GM18867 (cell line): ENCODE measurements around the gene GRXCR2.
"Not testable (repeated sequence)": the region's sequence is repeated elsewhere in the genome, so short reads cannot be mapped to it uniquely, and the experiment has no call there.

Experiments used
- ATAC-seq: cut with Tn5 transposase; IDR thresholded peaks from one replicate; pipeline ENCODE4 v1.9.1; 2021; ENCODE audit warnings: mild to moderate bottlenecking, moderate library complexity; ENCODE audit not compliant: unreplicated experiment

GRXCR2 gene

DNA sequence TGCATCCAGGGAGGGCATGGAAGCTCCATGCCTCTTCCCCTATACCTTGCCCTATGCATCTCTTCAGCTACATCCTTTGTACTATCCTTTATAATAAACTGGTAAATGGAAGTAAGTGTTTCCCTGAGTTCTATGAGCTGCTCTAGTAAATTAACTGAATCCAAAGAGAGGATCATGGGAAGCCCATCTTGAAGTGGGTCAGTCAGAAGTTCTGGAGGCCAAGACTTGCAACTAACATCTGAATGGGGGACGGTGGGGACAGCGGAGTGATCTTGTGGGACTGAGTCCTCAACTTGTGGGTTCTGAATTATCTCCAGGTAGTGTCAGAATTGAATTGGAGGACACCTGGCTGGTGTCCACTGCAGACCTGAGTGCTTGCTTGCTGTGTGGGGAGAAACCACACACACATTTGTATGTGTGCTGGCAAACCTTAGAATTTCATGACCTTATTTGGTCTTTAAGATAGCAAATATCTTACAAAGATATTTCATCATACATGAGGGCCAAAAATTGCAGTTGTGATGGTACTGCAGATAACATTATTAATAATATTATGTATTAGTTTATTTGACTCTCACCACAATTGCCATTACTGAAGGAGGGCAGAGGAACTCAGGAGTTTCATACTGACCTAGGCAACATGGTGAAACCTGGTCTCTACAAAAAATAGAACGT is 32.2 kb downstream of the GRXCR2 start:
- no peak for ATAC-seq

DNA sequence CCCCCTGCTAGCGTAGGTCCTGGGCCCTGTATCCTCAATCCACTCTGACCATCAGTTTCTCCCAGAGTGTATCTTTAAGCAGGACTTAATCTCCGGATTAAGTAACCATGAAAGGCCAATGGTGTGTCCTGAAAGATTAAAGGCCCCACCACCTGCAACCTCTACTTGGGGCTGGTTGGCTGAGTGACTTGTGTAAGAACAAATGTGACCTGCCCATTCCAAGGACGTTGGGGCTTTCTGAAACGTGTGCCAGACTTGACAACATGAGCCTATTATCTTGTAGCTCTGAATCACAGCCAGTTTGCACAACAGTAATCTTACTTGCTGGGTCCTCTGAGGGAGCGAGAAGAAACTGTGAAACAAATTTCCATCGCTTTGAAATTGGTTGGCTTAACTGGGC is 34.5 kb downstream of the GRXCR2 start:
- ATAC-seq, result no peak

DNA sequence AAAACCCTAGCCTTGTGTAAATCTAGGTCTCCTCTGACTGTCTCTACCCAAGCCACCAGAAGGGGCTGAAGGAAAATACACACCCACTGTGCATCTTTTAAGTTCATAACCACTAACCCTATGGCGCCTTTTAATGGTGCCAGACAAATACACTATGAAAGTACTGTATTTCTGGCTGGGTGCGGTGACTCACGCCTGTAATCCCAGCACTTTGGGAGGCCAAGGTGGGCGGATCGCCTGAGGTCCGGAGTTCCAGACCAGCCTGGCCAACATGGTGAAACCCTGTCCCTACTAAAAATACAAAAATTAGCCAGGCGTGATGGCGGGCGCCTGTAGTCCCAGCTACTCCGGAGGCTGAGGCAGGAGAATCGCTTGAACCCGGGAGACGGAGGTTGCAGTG is 36.6 kb downstream of the GRXCR2 start:
- ATAC-seq, result not testable (repeated sequence)

DNA sequence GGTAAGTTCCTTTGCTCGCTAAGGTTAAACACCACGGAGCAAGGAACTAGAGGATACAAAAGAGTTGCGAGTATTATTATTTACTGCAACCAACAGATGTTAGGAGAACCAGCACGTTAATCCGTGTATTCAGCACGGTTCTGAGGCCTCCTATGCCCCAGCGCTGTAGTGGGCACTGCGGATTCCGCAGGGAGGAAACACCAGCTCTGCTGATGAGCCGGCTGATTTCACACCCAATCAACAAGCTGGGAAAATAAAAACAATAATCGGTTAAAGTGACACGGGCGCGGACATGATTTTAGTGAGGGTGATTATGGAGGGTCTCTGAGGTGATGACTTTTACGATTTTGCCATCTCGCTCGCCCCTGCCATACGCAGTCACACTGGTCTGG is 37.0 kb downstream of the GRXCR2 start:
- no peak for ATAC-seq

DNA sequence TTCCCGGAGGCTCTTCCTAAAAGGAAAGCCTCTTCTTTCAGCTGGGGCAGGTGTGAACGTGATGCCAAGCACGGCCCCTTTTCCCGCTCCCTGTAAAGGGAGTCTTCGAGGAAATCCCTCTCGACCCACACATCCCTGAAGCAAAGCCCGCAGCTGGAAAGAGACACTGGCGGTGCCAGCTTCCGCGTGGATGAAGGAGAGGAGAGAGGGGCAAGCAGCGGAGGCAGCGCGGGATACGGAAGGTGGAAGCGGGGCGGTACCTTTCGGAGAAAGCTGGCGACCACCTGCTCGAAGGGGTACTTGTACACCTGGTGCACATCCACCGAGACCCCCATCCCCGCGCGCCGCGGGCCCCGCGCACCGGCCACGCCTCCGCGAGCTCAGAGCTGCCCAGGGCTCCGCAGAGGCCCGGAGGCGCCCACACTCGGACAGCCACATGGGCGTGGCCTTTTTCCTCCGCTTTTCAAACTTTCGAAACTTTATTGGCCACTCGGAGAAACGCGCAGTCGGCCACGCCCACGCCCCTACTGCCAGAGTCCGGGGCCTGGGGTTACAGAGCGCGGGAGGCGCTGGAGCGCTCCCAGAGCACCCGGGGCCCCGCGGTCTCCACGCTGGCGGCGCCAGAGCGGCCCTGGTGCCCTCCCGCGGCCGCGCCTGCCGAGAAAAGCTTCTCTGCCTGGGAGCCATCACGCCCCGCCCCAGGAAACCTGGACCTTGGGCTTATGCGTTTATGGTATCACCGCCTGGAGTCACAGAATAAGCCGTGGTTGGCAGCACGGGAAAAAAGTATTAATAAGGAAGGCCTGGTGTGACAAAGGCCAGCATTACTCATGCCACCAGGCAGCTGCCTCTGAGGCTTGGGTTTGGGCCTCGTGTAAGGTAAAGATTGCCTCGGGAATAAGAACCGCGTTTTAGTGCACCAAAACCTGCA is 37.6 kb downstream of the GRXCR2 start, which contains the start of gene PRELID2:
Gene PRELID2, minus strand, starts transcription at position 426 of the 931 bp plus-strand sequence. Its CDS starts 91 bp downstream, at position 335.
- peak; percentile 67 for ATAC-seq

DNA sequence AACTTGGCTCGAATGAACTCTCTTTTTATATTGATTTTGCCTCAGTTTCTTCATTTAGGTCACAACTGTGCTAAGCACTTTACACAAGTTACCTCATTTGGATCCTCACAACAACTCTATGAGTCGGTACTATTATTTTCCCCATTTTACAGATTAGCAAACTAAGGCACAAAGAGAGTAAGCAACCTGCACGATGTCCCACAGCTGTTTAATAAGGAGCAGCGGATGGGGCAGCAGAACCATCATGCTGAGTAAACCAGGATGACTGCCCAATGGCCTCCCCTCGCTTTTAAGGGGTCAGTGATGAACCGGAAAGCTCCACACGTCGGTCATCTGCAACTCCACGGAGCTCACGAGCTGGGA is 38.3 kb downstream of the GRXCR2 start:
- ATAC-seq, result no peak

DNA sequence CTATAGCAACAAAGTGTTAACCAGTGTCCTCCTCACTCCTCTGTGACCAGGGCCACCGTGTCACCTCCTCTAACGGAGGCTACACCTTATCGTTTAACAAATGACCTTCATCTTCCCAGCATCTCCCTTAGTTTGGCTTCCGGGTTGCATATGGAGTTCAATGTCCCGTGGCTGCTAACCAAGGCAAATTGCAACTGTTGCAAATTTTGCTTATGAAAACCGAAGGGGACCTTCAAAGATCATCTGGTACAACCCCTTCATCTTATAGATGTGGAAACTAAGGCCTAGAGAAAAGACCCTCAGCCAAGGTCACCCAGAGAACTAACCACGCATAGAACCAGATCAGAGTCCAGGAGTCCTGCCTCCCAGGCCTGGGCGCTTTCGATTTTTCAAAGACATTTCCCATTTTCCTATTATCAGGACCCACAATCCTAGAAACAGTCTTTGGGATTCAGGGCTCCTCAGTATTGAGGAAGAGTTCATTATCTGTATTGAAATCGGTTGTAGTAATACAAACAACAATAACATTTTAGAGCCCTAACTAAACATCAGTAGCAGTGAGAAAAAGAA is 39.1 kb downstream of the GRXCR2 start:
- ATAC-seq, result no peak

DNA sequence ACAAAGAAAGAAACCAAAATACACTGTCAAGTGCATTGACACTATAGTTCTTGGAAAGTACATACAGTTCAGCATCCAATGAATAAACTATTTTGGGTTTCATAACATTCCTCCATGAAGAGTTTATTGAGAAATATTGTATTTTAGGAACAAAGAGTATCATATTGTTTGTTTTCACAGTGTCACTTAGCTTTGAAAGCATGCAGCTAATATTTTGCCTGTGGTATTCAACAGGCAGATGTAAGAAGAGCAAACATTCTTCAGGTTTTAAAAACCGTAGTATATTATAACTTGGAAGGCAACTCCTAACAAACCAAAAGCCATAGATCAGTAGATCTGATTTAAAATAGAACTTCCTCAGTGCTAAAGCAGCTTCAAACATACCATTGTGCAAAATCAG is 42.2 kb downstream of the GRXCR2 start:
- ATAC-seq, result no peak

DNA sequence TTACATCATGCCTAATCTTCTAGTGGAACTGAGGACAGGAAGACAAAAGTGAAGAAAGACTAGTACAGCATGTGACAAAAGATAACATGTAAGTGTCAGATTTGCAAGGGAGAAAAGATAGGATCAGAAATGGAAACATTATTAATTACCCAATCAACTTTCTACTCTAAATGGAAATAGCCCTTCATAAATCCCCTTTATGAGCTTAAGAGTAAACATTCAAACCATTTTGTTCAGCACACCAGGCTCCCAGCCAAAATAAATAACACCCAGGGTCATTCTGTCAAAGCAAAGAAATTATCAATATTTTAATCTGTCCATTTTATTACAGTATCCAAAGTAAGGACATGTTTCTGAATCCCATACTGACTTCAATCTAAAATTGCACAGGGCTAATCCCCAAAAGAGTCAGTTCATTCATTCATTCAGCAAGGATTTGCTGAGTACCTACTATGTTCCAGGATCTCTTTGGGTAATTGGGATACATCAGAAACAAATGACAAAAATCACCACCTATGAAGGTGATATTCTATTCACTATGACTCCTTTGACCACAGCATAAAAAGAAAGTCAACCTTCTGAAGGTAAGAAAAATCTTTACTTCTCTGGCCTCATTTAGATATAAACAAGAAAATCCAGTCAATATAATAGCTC is 43.0 kb downstream of the GRXCR2 start:
- no peak for ATAC-seq

DNA sequence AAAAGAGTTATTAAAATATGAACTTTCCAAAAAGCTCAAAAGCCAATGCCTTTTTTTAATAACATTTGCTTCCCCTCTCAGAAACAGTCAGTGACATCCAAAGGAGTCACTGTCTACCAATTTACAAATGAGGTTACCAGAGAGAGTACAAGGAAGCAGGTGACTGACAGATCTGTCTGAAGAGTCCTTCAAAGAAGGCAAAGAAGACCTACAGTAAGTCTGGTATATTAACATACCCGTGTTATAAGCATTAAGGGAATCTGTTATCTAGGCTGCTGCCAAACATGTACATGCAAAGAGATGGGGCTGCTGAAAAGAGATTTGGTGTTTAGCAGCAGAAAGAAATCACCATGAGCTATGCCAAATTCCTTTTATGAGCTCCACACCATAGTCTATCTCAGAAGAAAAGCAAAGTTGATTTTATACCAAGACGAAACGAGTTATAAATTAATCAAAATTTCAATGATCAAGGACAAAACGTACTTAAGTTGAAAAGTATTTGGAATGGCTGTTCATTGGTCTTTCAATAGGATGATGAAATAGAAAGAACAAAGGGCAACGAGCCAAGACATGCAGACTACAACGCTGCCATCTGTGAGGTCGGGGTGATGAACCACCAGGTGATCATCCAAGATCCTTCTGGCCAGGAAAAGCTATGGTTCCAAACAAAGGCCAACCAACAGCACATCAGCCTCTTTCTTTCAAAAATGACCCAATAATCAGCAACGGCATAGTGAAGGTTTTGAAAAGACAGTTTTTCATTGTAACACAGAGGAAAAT is 45.7 kb downstream of the GRXCR2 start:
- no peak for ATAC-seq

DNA sequence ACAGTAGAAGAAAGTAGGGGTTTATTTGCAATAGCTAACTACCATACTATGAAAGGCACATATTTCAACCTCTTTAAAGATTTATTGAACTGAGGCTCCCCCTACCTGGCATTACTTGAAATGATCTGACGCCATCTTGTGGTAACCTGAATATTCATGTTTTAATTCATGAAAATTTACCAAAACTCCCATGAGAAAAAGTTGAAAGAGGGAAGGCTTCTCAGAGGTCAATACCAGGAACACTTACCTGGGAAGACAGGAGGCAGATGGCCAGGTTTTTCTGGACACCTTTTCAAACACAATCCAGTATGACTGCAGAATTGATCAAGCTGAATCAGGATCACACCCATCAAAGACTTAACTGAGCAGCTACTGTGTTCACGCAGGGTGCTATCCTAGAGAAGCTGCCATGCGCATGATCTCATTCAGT is 47.0 kb downstream of the GRXCR2 start:
- ATAC-seq, result peak; percentile 65

DNA sequence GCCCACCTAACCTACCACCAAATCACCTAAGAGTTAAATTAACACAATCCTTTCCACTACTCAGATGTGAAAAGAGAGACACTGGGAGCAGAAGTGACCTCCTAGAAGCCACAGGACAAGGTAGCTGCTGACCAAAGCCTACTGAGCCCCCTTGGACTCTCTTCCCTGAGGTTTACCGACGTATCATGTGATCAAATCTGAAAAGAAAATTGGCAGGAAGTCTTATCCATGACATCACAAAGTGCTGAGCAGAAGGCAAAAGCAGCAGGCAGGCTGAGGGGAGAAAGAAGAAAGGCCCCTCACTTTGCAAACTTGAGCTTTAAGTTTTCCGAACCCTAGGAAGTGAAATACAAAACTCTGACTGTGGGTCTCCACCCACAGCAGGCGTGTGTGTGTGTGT is 48.8 kb downstream of the GRXCR2 start:
- no peak for ATAC-seq

DNA sequence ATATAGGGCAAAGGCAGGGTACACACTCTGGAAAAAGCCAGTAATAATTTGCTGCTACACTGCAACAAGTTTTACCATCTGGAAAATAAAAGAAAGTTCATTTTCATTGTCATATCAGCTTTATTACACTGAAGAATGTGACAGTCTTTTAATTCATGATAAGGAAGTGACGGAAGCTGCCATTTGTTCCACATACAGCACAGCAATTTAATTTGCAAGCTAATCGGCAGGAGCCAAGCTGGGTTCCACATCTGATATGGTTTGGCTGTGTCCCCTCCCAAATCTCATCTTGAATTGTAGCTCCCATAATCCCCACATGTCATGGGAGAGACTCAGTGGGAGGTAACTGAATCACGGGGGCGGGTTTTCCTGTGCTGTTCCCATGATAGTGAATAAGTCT is 54.2 kb downstream of the GRXCR2 start:
- no peak for ATAC-seq

DNA sequence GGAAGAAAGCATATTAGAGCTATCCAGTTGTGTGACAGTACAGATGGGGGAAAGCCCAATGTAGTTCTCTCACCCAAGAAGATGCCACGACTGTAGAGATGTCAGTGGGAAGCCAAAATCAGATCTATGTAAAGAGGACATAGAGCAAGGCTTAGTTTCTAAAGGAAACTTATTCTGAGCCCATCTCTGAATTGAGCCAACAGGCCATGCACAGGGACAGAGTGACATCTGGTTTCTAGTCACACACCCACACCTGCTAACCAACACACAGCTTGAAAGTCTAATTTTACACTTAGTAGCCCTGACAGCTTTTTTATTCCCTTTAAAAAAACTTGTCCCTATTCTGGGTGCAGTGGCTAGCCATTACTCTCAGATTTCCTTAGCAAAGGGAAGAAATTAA is 59.9 kb downstream of the GRXCR2 start:
- ATAC-seq, result no peak

DNA sequence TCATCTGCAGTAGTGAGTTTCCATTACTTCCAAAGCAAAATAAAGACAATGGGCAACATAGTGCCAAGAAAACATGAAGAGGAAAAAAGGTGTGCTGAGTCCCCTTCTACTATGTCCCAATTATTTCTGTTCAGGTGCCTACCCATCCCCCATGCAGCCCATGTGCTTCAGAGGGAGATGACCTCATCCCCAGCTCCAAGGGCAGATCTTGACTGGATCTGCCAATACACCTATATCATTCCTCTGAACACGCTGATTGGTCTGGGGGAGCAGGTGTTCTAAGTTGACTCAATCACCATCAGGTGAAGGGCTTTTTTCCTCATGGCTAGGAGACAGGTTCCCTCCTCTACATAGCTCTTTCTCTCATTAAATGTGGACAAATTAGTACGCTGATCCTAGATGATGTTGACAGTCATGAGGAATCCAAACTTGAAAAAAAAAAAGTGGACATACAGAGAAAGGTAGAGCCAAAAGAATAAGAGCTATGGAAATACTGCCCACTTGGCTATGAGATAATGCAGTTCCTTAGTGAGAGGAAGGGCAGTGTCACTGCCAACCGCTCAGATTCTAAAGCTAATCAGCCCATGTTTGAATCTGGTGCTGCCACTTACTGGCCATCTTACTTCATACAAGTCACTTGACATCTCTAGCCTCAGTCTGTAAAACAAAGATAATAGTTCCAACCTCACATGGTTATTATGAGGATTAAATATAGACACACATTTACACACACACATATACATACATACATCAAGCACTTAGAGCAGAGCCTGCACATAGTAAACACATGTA is 60.8 kb downstream of the GRXCR2 start:
- no peak for ATAC-seq
